Measurements from ENCODE around the gene CD99L2. TPM values are rescaled to one million over a fixed set of nuclear protein-coding genes. Genes with fewer than 3 reads are reported as not detected.

CD99L2 gene
- 5.7 and 7.2 TPM in 2 replicates for total RNA-seq (2014; rRNA removed; shearing (Covaris generic))

- no peaks in the 10 kb centered on the region for H3K4me1 ChIP-seq
- no peaks in the 10 kb centered on the region for H3K27me3 ChIP-seq
- H3K4me3 ChIP-seq: peak within 1 kb of the TSS; percentile 80
- no peaks in the 10 kb centered on the region for H3K9me3 ChIP-seq (replicated peaks)
- H3K27ac ChIP-seq: peak within 1 kb of the TSS; percentile 70
- peak; percentile 84 to 87 for DNase-seq
- no peaks in the 10 kb centered on the region for H3K36me3 ChIP-seq
These were observed at the start of gene CD99L2 for GRCh38 chrX:150898343-150899190. CD99L2 (minus strand) TSS chrX:150898668; CDS start chrX:150898588, 80 bp downstream.

DNA sequence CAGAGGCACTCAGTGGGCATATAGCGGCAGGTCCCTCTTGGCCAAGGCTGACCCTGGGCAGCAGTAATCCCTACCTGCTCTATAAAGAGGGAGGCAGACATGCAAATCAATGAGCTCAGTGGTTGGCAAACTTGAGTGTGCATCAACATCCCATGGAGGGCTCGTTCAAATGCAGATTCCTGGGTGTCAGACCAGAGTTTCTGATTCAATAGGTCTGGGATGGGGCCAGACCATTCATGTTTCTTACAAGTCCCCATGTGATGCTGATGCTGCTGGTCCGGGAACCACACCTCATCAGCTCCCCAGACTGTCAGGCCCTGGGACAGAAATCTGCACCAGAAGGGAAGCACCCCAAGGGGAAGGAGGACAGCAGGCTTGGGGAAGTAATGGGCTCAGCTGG, 45.8 kb upstream of the CD99L2 start:
- no peaks in the 10 kb centered on the region for H3K36me3 ChIP-seq
- no peaks in the 10 kb centered on the region for H3K27me3 ChIP-seq
- no peaks in the 10 kb centered on the region for H3K4me1 ChIP-seq
- DNase-seq: no peak
- H3K4me3 ChIP-seq: no peak overlapping the region
- no peak overlapping the region for H3K27ac ChIP-seq
- no peaks in the 10 kb centered on the region for H3K9me3 ChIP-seq (replicated peaks)

- Histone ChIP-seq H3K36me3 (no peaks in the 10 kb centered on the region), H3K9me3 (replicated peaks) (no peaks in the 10 kb centered on the region), H3K4me3 (no peak overlapping the region), H3K4me1 (no peaks in the 10 kb centered on the region), H3K27ac (no peak overlapping the region), H3K27me3 (no peaks in the 10 kb centered on the region)
- DNase-seq: no peak
These were observed 44.6 kb upstream of the CD99L2 start for GRCh38 chrX:150942942-150943594.

GRCh38 chrX:150941580-150941979, 43.1 kb upstream of the CD99L2 start:
- no peaks in the 10 kb centered on the region for H3K36me3 ChIP-seq
- no peaks in the 10 kb centered on the region for H3K27me3 ChIP-seq
- H3K4me3 ChIP-seq: no peak overlapping the region
- no peaks in the 10 kb centered on the region for H3K4me1 ChIP-seq
- no peaks in the 10 kb centered on the region for H3K9me3 ChIP-seq (replicated peaks)
- DNase-seq: no peak
- no peak overlapping the region for H3K27ac ChIP-seq

- Histone ChIP-seq H3K27me3 (no peaks in the 10 kb centered on the region), H3K4me1 (no peaks in the 10 kb centered on the region), H3K9me3 (replicated peaks) (no peaks in the 10 kb centered on the region), H3K27ac (no peak overlapping the region), H3K36me3 (no peaks in the 10 kb centered on the region), H3K4me3 (no peak overlapping the region)
- no peak for DNase-seq
These were observed 42.5 kb upstream of the CD99L2 start for GRCh38 chrX:150940844-150941495.

GRCh38 chrX:150936556-150936955, 38.1 kb upstream of the CD99L2 start:
- DNase-seq: no peak

GRCh38 chrX:150935467-150935866, 37.0 kb upstream of the CD99L2 start:
- Histone ChIP-seq H3K27ac (no peak overlapping the region), H3K4me1 (no peaks in the 10 kb centered on the region), H3K27me3 (no peaks in the 10 kb centered on the region), H3K36me3 (no peaks in the 10 kb centered on the region), H3K4me3 (no peak overlapping the region), H3K9me3 (replicated peaks) (no peaks in the 10 kb centered on the region)
- no peak for DNase-seq

More at GRCh38 chrX:150936556-150936955, 38.1 kb upstream of the CD99L2 start:
- Histone ChIP-seq H3K36me3 (no peaks in the 10 kb centered on the region), H3K4me3 (no peak overlapping the region), H3K27ac (no peak overlapping the region), H3K4me1 (no peaks in the 10 kb centered on the region), H3K9me3 (replicated peaks) (no peaks in the 10 kb centered on the region), H3K27me3 (no peaks in the 10 kb centered on the region)

- H3K27ac ChIP-seq: no peak overlapping the region
- H3K4me3 ChIP-seq: no peak overlapping the region
- DNase-seq: no peak
These were observed 36.0 kb upstream of the CD99L2 start for GRCh38 chrX:150934453-150934852.

DNA sequence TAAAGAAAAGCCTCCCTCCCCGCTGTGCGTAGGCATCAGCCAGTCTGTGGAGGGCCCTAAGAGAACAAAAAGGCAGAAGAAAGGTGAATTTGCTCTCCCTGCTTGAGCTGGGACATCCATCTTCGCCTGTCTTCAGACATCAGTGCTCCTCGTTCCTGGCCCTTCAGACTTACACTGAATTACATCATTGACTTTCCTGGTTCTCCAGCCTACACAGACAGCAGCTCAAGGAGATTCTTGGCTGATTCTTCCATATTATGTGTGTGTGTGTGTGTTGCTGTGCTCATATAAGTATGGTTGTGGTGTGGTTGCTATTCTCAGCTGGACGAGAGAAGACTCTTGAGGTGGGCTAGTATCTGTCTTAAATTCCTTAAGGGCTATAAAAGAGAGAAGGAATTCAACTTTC, 35.5 kb upstream of the CD99L2 start:
- H3K9me3 ChIP-seq (replicated peaks): no peaks in the 10 kb centered on the region
- DNase-seq: no peak

More at GRCh38 chrX:150934453-150934852, 36.0 kb upstream of the CD99L2 start:
- Histone ChIP-seq H3K9me3 (replicated peaks) (no peaks in the 10 kb centered on the region), H3K36me3 (no peaks in the 10 kb centered on the region), H3K27me3 (no peaks in the 10 kb centered on the region), H3K4me1 (no peaks in the 10 kb centered on the region)

GRCh38 chrX:150929058-150929457, 30.6 kb upstream of the CD99L2 start:
- no peak overlapping the region for H3K4me3 ChIP-seq
- no peaks in the 10 kb centered on the region for H3K4me1 ChIP-seq
- DNase-seq: no peak
- H3K27ac ChIP-seq: no peak overlapping the region
- no peaks in the 10 kb centered on the region for H3K9me3 ChIP-seq (replicated peaks)
- H3K27me3 ChIP-seq: no peaks in the 10 kb centered on the region
- H3K36me3 ChIP-seq: no peaks in the 10 kb centered on the region

More for the DNA sequence above, 35.5 kb upstream of the CD99L2 start:
- Histone ChIP-seq H3K27ac (no peak overlapping the region), H3K27me3 (no peaks in the 10 kb centered on the region), H3K4me3 (no peak overlapping the region), H3K36me3 (no peaks in the 10 kb centered on the region), H3K4me1 (no peaks in the 10 kb centered on the region)

GRCh38 chrX:150926791-150927190, 28.3 kb upstream of the CD99L2 start:
- no peak overlapping the region for H3K4me3 ChIP-seq
- no peaks in the 10 kb centered on the region for H3K27me3 ChIP-seq
- no peaks in the 10 kb centered on the region for H3K9me3 ChIP-seq (replicated peaks)
- no peak for DNase-seq
- H3K27ac ChIP-seq: no peak overlapping the region
- no peaks in the 10 kb centered on the region for H3K4me1 ChIP-seq
- no peaks in the 10 kb centered on the region for H3K36me3 ChIP-seq

DNA sequence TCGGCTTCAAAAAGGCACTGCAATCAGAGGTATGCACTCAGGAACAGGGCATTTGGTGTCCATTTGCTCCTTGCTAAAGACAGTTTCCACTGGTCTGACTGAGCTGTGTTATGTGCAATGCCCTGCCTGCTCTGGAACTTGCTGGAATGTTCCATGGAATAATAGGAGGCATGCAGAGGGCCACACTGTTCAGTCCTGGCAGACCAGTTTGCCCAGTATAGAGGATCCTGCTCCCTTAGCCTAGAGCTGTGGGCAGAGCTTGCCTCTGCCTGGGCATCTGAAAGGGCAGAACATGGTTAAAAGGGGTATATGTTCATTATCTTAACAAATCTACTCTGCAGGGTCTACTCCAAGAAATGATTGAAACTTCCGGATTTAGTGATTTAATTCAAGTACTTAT, 27.8 kb upstream of the CD99L2 start:
- Histone ChIP-seq H3K36me3 (no peaks in the 10 kb centered on the region), H3K9me3 (replicated peaks) (no peaks in the 10 kb centered on the region), H3K27me3 (no peaks in the 10 kb centered on the region), H3K4me1 (no peaks in the 10 kb centered on the region), H3K27ac (no peak overlapping the region), H3K4me3 (no peak overlapping the region)
- DNase-seq: no peak

DNA sequence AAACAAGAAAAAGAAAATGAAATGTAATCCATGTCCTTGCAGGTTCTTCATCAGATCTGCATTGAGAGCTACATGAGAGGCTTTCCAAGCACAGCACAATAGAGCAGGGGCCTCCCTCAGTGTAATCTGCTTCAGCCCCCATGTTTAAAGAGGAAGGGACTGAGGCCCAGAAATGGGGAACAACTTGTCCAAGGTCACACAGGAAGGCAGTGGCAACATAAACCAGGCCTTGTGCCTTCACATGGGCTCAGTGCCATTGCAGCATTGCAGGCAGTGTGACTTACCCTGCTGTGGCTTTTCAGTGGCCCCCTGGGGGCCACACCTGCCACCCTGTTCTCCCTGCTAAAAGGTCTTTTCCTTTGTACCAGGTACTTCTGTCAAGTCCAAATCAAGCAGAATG, 20.9 kb upstream of the CD99L2 start:
- no peak overlapping the region for H3K27ac ChIP-seq
- no peak for DNase-seq
- no peaks in the 10 kb centered on the region for H3K9me3 ChIP-seq (replicated peaks)
- no peak overlapping the region for H3K4me3 ChIP-seq
- no peaks in the 10 kb centered on the region for H3K36me3 ChIP-seq
- no peaks in the 10 kb centered on the region for H3K27me3 ChIP-seq
- no peaks in the 10 kb centered on the region for H3K4me1 ChIP-seq

DNA sequence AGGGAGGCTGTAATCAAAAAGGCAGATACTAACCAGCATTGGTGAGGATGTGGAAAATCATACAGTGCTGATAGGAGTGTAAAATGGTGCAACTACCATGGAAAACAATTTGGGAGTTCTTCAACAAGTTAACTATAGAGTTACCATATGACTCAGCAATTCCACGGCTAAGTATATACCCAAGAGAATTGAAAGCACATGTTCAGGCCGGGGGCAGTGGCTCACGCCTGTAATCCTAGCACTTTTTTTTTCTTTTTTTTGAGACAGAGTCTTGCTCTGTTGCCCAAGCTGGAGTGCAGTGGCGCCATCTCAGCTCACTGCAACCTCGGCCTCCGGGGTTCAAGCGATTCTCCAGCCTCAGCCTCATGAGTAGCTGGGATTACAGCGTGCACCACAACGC, 15.0 kb upstream of the CD99L2 start:
- no peak overlapping the region for H3K4me3 ChIP-seq
- H3K9me3 ChIP-seq (replicated peaks): no peaks in the 10 kb centered on the region
- no peaks in the 10 kb centered on the region; the same call in 1 of the 2 replicates for H3K4me1 ChIP-seq
- H3K27me3 ChIP-seq: no peaks in the 10 kb centered on the region
- no peaks in the 10 kb centered on the region for H3K36me3 ChIP-seq
- no peak overlapping the region for H3K27ac ChIP-seq
- DNase-seq: peak in 1 of 2 experiments; percentile 26

DNA sequence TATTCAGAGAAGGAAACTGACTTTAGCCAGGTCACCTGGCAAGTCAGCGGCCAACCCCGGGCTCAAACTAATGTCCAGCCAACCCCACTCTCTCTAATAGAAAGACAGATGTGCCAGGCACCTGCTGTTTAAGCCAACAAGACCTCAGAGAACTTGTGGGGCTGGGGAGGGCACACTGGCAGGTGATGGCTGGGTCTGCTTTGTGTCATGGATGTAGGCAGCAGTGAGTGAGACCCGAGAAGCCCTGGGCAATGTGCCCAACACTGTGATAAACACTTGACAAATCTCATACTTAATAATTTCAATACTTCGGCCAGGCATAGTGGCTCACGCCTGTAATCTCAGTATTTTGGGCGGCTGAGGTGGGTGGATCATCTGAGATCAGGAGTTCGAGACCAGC, 9.0 kb upstream of the CD99L2 start:
- no peaks in the 10 kb centered on the region for H3K36me3 ChIP-seq
- DNase-seq: no peak
- H3K9me3 ChIP-seq (replicated peaks): no peaks in the 10 kb centered on the region
- H3K4me3 ChIP-seq: no peak overlapping the region
- H3K27ac ChIP-seq: no peak overlapping the region
- no peaks in the 10 kb centered on the region for H3K4me1 ChIP-seq
- H3K27me3 ChIP-seq: no peaks in the 10 kb centered on the region

All from SJCRH30 (cell line).